H1 (cell line): ENCODE data around the gene ISOC1. TPM values are rescaled to one million over a fixed set of nuclear protein-coding genes. Genes with fewer than 3 reads are reported as not detected.

ENCODE experiments used
- CTCF ChIA-PET: fragments of 300-600 bp; sonication (Branson Sonifier 250); formaldehyde crosslinking; loops from one replicate; lab custom pipeline; 2021; ENCODE audit not compliant: partially characterized antibody; lab: Charles Lee
- POLR2A ChIA-PET: fragments of 300-600 bp; sonication (Branson Sonifier 250); formaldehyde crosslinking; loops from one replicate; lab custom pipeline; 2021; ENCODE audit warnings: inconsistent platforms; ENCODE audit not compliant: partially characterized antibody; lab: Charles Lee
- DNase-seq, 2 experiments: peaks; one replicate each; pipeline versions ENCODE4 v3.0.0 to v3.0.0-alpha.2; 2010 to 2022; ENCODE audit warnings: low spot score in 2 of 2, low read depth in 1 of 2, mixed read lengths in 1 of 2
- FAIRE-seq: peaks from 2 replicates; lab custom pipeline; 2011; peaks lifted over from hg19 to GRCh38; lab: Jason Lieb, UNC
- H2AFZ ChIP-seq: 2 replicates; pipeline ENCODE4 v1.8.1; 2012; ENCODE audit warnings: low read length, inconsistent platforms
- H2AK5ac ChIP-seq: 2 replicates; pipeline ENCODE4 v1.6.1; 2013; ENCODE audit warnings: low read depth, low read length
- H2BK120ac ChIP-seq: replicated peaks from 2 replicates; pipeline ENCODE3; 2013; ENCODE audit warnings: low read depth, low read length, inconsistent platforms
- H2BK12ac ChIP-seq: 2 replicates; pipeline ENCODE4 v1.6.1; 2013; ENCODE audit warnings: low read depth, low read length
- H2BK15ac ChIP-seq: 2 replicates; pipeline ENCODE4 v1.6.1; 2013; ENCODE audit warnings: low read length
- H2BK20ac ChIP-seq: 2 replicates; pipeline ENCODE4 v1.6.1; 2013; ENCODE audit warnings: low read length
- H2BK5ac ChIP-seq: 2 replicates; pipeline ENCODE4 v1.6.1; 2013; ENCODE audit warnings: low read depth, low read length
- H3K14ac ChIP-seq: 2 replicates; pipeline ENCODE4 v1.6.1; 2013; ENCODE audit warnings: inconsistent platforms; ENCODE audit not compliant: insufficient read length
- H3K18ac ChIP-seq: 2 replicates; pipeline ENCODE4 v1.6.1; 2013; ENCODE audit warnings: low read length; ENCODE audit errors: extremely low read depth
- H3K23ac ChIP-seq: 2 replicates; pipeline ENCODE4 v1.6.1; 2013; ENCODE audit warnings: inconsistent platforms; ENCODE audit not compliant: insufficient read length
- H3K23me2 ChIP-seq: 2 replicates; pipeline ENCODE4 v1.6.1; 2013; ENCODE audit warnings: low read depth, low read length
- H3K27ac ChIP-seq: 2 replicates; pipeline ENCODE4 v1.6.1; 2011; ENCODE audit warnings: low read depth, low read length, inconsistent platforms
- H3K27me3 ChIP-seq, 4 experiments: replicated peaks in 1 of 4; 1 replicate in 1 of 4; 2 replicates in 3 of 4; pipeline versions ENCODE4 v1.6.1 to v1.8.1; 2011 to 2013; ENCODE audit warnings: low read length in 3 of 4, mild to moderate bottlenecking in 3 of 4, inconsistent platforms in 2 of 4, mixed read lengths in 2 of 4, moderate library complexity in 1 of 4; ENCODE audit not compliant: control insufficient read depth in 3 of 4, insufficient read depth in 3 of 4; ENCODE audit errors: extremely low read depth in 1 of 4
- H3K36me3 ChIP-seq, 4 experiments: 2 replicates each; pipeline versions ENCODE4 v1.6.1 to v1.8.1; 2011 to 2013; ENCODE audit warnings: mild to moderate bottlenecking in 4 of 4, low read length in 3 of 4, moderate library complexity in 2 of 4, control low read depth in 1 of 4, inconsistent platforms in 1 of 4; ENCODE audit not compliant: insufficient read depth in 4 of 4, control insufficient read depth in 2 of 4
- H3K4ac ChIP-seq: replicated peaks from 2 replicates; pipeline ENCODE3; 2013; ENCODE audit warnings: low read length, low read depth, mixed read lengths, inconsistent platforms; ENCODE audit not compliant: insufficient read length
- H3K4me1 ChIP-seq, 4 experiments: replicated peaks in 1 of 4; 1 replicate in 1 of 4; 2 replicates in 3 of 4; pipeline versions ENCODE4 v1.6.1 to v1.8.1; 2011 to 2013; ENCODE audit warnings: low read length in 3 of 4, inconsistent platforms in 2 of 4, mixed read lengths in 1 of 4; ENCODE audit not compliant: insufficient read depth in 4 of 4, control insufficient read depth in 3 of 4
- H3K4me2 ChIP-seq, 2 experiments: 2 replicates each; pipeline versions ENCODE4 v1.6.1 to v1.8.1; 2011 to 2013; ENCODE audit warnings: low read depth in 2 of 2, low read length in 2 of 2, control low read depth in 1 of 2, inconsistent platforms in 1 of 2, mild to moderate bottlenecking in 1 of 2; ENCODE audit not compliant: insufficient read depth in 1 of 2
- H3K4me3 ChIP-seq, 4 experiments: fragments of 200-600, 300-600 bp in 1 of 4; sonication (generic), shearing (Covaris generic), sonication (Bioruptor Twin) in 1 of 4; 2 replicates each; pipeline versions ENCODE4 v1.5.1 to v1.8.1; 2011 to 2016; ENCODE audit warnings: low read length in 4 of 4, low read depth in 3 of 4, control low read depth in 2 of 4, inconsistent platforms in 2 of 4, mild to moderate bottlenecking in 2 of 4, mixed read lengths in 1 of 4, moderate library complexity in 1 of 4; ENCODE audit not compliant: insufficient read depth in 2 of 4; ENCODE audit errors: extremely low read depth in 1 of 4
- H3K56ac ChIP-seq: replicated peaks from 2 replicates; pipeline ENCODE3; 2013; ENCODE audit warnings: low read depth, mild to moderate bottlenecking, mixed read lengths, low read length, inconsistent platforms; ENCODE audit not compliant: insufficient read length
- H3K79me1 ChIP-seq: 2 replicates; pipeline ENCODE4 v1.6.1; 2013; ENCODE audit warnings: low read depth, low read length, control low read depth
- H3K79me2 ChIP-seq, 2 experiments: 2 replicates each; pipeline versions ENCODE4 v1.6.1 to v1.8.1; 2012 to 2013; ENCODE audit warnings: low read length in 2 of 2, mild to moderate bottlenecking in 2 of 2, inconsistent platforms in 1 of 2; ENCODE audit not compliant: insufficient read depth in 2 of 2, control insufficient read depth in 1 of 2
- H3K9ac ChIP-seq, 4 experiments: replicated peaks in 1 of 4; 1 replicate in 1 of 4; 2 replicates in 3 of 4; pipeline versions ENCODE4 v1.6.1 to v1.8.1; 2011 to 2013; ENCODE audit warnings: low read depth in 3 of 4, low read length in 3 of 4, control low read depth in 2 of 4, mild to moderate bottlenecking in 2 of 4, moderate library complexity in 2 of 4, inconsistent platforms in 1 of 4; ENCODE audit errors: extremely low read depth in 1 of 4
- H3K9me3 ChIP-seq, 2 experiments: 2 replicates each; pipeline versions ENCODE4 v1.6.1 to v1.8.1; 2012 to 2013; ENCODE audit warnings: mild to moderate bottlenecking in 2 of 2, moderate library complexity in 2 of 2, control low read depth in 1 of 2, inconsistent platforms in 1 of 2, low read depth in 1 of 2, low read length in 1 of 2, mixed read lengths in 1 of 2; ENCODE audit not compliant: insufficient read depth in 2 of 2
- H4K20me1 ChIP-seq, 2 experiments: replicated peaks in 1 of 2; 2 replicates each; pipeline versions ENCODE3 to v1.8.1; 2011 to 2013; ENCODE audit warnings: inconsistent platforms in 2 of 2, low read length in 2 of 2, mild to moderate bottlenecking in 1 of 2; ENCODE audit not compliant: insufficient read depth in 2 of 2, control insufficient read depth in 1 of 2
- H4K5ac ChIP-seq: 2 replicates; pipeline ENCODE4 v1.6.1; 2013; ENCODE audit warnings: low read length, low read depth, mixed read lengths, inconsistent platforms; ENCODE audit not compliant: insufficient read length
- H4K8ac ChIP-seq: 2 replicates; pipeline ENCODE4 v1.8.0; 2013; ENCODE audit warnings: mild to moderate bottlenecking, moderate library complexity, low read length, inconsistent platforms; ENCODE audit not compliant: insufficient read depth; ENCODE audit errors: extremely low read depth
- H4K91ac ChIP-seq: replicated peaks from 2 replicates; pipeline ENCODE3; 2013; ENCODE audit warnings: low read length, mixed read lengths, inconsistent platforms; ENCODE audit not compliant: insufficient read length
- BACH1 ChIP-seq: IDR thresholded peaks from 2 replicates; pipeline ENCODE4 v1.6.1; 2012; ENCODE audit warnings: low read length, improper control_type of control experiment
- EZH2 ChIP-seq: fragments of 200-600 bp; sonication (generic); IDR thresholded peaks from 2 replicates; pipeline ENCODE4 v1.7.1; 2012; ENCODE audit warnings: low read depth, mild to moderate bottlenecking, moderate library complexity, low read length, inconsistent platforms; ENCODE audit not compliant: severe bottlenecking
- HDAC2 ChIP-seq, 2 experiments: fragments of 300-600 bp in 1 of 2; sonication (generic) in 1 of 2; IDR thresholded peaks; 2 replicates each; pipeline ENCODE4 v1.6.1; 2011 to 2012; ENCODE audit warnings: low read depth in 2 of 2, low read length in 2 of 2, mild to moderate bottlenecking in 2 of 2, moderate library complexity in 2 of 2, borderline replicate concordance in 1 of 2, inconsistent platforms in 1 of 2
- KDM1A ChIP-seq: fragments of 200-600, 300-600 bp; sonication (generic); IDR thresholded peaks from 2 replicates; pipeline ENCODE4 v1.7.1; 2016; ENCODE audit warnings: mild to moderate bottlenecking, low read length, borderline replicate concordance
- POU5F1 ChIP-seq: IDR thresholded peaks from 2 replicates; pipeline ENCODE4 v1.6.1; 2011; ENCODE audit warnings: low read depth, mild to moderate bottlenecking, low read length, moderate library complexity
- RFX5 ChIP-seq: IDR thresholded peaks from 2 replicates; pipeline ENCODE4 v1.6.1; 2011; ENCODE audit warnings: low read depth, low read length, improper control_type of control experiment, borderline replicate concordance
- WGBS, 2 experiments: shearing (Covaris generic) in 1 of 2; methylation state at CpG; one replicate each; pipeline versions ENCODE4 v1.1.6 to v1.1.7; 2013 to 2015; ENCODE audit warnings: low lambda C conversion rate in 2 of 2, mixed read lengths in 2 of 2, inconsistent platforms in 1 of 2, low coverage in 1 of 2, missing lambda C conversion rate in 1 of 2; ENCODE audit not compliant: insufficient replicate concordance in 2 of 2, insufficient coverage in 1 of 2, insufficient read length in 1 of 2; ENCODE audit errors: extremely low coverage in 1 of 2, missing lambda C conversion rate in 1 of 2; 5-methylcytosine and 5-hydroxymethylcytosine counted together
- long read RNA-seq, 2 experiments: library from RNA in 1 of 2; library from capped mRNA in 1 of 2; stranded (forward); transcript quantifications; one replicate each; pipeline ENCODE4 v2.0.0, GENCODE V29; 2021; ENCODE audit warnings: inconsistent platforms in 1 of 2
- polyA minus RNA-seq, 3 experiments: library from RNA; depleted of rRNA, polyadenylated mRNA; stranded (reverse); fragments of >200 nt; gene quantifications; 1 replicate in 2 of 3; 2 replicates in 1 of 3; pipeline ENCODE4 v1.2.3, GENCODE V29; 2011
- polyA plus RNA-seq, 7 experiments: library from polyadenylated mRNA; depleted of rRNA in 3 of 7; stranded (reverse) in 5 of 7; unstranded in 2 of 7; fragments of >200 nt in 5 of 7; fragments of 200-250 nt in 2 of 7; gene quantifications; 1 replicate in 5 of 7; 2 replicates in 1 of 7; 4 replicates in 1 of 7; pipeline versions ENCODE4 v1.2.1 to v1.2.3, GENCODE V29; 2011 to 2013; ENCODE audit warnings: missing spikeins in 2 of 7, mixed read lengths in 2 of 7
- total RNA-seq: library from RNA; stranded (reverse); fragmentation: NEBNext Ultra II Directional; extraction: Animal tissue kit (Norgen Biotek cat#: 25700); gene quantifications from 2 replicates; pipeline ENCODE4 v1.2.1, GENCODE V29; 2021

ISOC1 gene
- total RNA-seq (27.7 and 30.3 TPM in 2 replicates), polyA plus RNA-seq (2011; rRNA removed) (32.0 and 34.9 TPM in 2 replicates), polyA minus RNA-seq (2011; rRNA and poly(A)+ RNA removed) (19.9 and 23.4 TPM in 2 replicates)
- 34.1 TPM for polyA plus RNA-seq (2011; cell fraction: cytosol; rRNA removed)
- 25.5 TPM for polyA plus RNA-seq (2011; cell fraction: nucleus; rRNA removed)
- 22.6 to 30.8 TPM (median 24.0 TPM) in 4 replicates for polyA plus RNA-seq (2012, experiment 1 of 2)
- 15.3 TPM for polyA plus RNA-seq (2012, experiment 2 of 2)
- polyA plus RNA-seq (2013, experiment 1 of 2): 11.2 TPM
- polyA plus RNA-seq (2013, experiment 2 of 2): 11.9 TPM
- polyA minus RNA-seq (2011; cell fraction: cytosol; rRNA and poly(A)+ RNA removed): 13.7 TPM
- polyA minus RNA-seq (2011; cell fraction: nucleus; rRNA and poly(A)+ RNA removed): 14.0 TPM
- long read RNA-seq, experiment 1, transcript ISOC1-201 (5 exons, 1,940 nt): major isoform, 26 of 41 reads
- long read RNA-seq, experiment 1, partial matches to known transcripts: 12 of 41 reads
- long read RNA-seq, experiment 1, other reads (novel, unspliced or antisense): 3 of 41 reads
- long read RNA-seq, experiment 2: 0 reads

- Histone ChIP-seq H3K36me3 (no peaks in the 10 kb centered on the region), H3K56ac (no peak within 1 kb of the TSS), H2AFZ (peak within 1 kb of the TSS; percentile 99), H3K4ac (no peak within 1 kb of the TSS), H2BK12ac (peak within 1 kb of the TSS; percentile 86; the same call in 1 of the 2 replicates), H3K23me2 (peaks cover 8% of the 10 kb centered on the region), H3K79me1 (no peaks in the 10 kb centered on the region), H2BK120ac (no peak within 1 kb of the TSS), H3K79me2 (peaks cover 0 to 3% of the 10 kb centered on the region in 2 experiments; a peak in 1 of 4 replicates), H2BK15ac (peak within 1 kb of the TSS; percentile 48; the same call in 1 of the 2 replicates), H4K91ac (peak within 1 kb of the TSS; percentile 82), H3K27me3 (peaks cover 0 to 3% (median 2%) of the 10 kb centered on the region in 4 experiments; a peak in 3 of 7 replicates), H2AK5ac (no peak within 1 kb of the TSS), H3K4me2 (peak within 1 kb of the TSS; percentile 57 to 88), H4K8ac (peak within 1 kb of the TSS; percentile 80), H3K23ac (no peak within 1 kb of the TSS), H4K5ac (peak within 1 kb of the TSS; percentile 74), H3K9ac (peak within 1 kb of the TSS; percentile 70 to 90 (median 81)), H3K27ac (peak within 1 kb of the TSS; percentile 39), H3K18ac (peak within 1 kb of the TSS; percentile 96), H3K9me3 (no peaks in the 10 kb centered on the region), H2BK5ac (peak within 1 kb of the TSS; percentile 71; the same call in 1 of the 2 replicates), H2BK20ac (no peak within 1 kb of the TSS), H4K20me1 (peaks cover 2 to 9% of the 10 kb centered on the region in 2 experiments), H3K14ac (peak within 1 kb of the TSS; percentile 20), H3K4me3 (peak within 1 kb of the TSS; percentile 79 to 93 (median 85)), H3K4me1 (peaks cover 0 to 6% (median 1%) of the 10 kb centered on the region in 4 experiments; a peak in 2 of 7 replicates)
- DNase-seq: peak; percentile 79 to 91
- POLR2A ChIA-PET: interaction anchor here (0.7 to 2.0 kb wide), 13 partner anchors 9 to 366 kb away, joined by 3 to 6 read pairs (median 3); partner anchors contain the start of genes ADAMTS19 and SLC27A6
- FAIRE-seq: no peak
- WGBS, 2 experiments: 3% methylated on average over 60 of the region's 87 CpGs; no CpG with 5 or more reads in 1 of the 2 experiments
- CTCF ChIA-PET: interaction anchor here (0.7 to 6.1 kb wide), 11 partner anchors 16 to 674 kb away, joined by 3 to 62 read pairs (median 4); partner anchors contain the start of gene SLC27A6
- TF ChIP-seq HDAC2 (IDR thresholded peaks at IDR 0.05; ENCODE audit: borderline replicate concordance in 1 of 2, low read depth in 2 of 2, low read length in 2 of 2): no peak
- TF ChIP-seq POU5F1: no peak
- TF ChIP-seq BACH1: peak; percentile 43; the same call in 1 of the 2 replicates
- no peak for TF ChIP-seq RFX5
- no peak for TF ChIP-seq EZH2
- no peak for TF ChIP-seq KDM1A
Measured at GRCh38 chr5:129094087-129094923, at the start of gene ISOC1. TSS of gene ISOC1 (plus strand) at chr5:129094749. CDS start at chr5:129094767, 18 bp downstream.
